ENCODE results near the gene GEMIN7. TPM values are rescaled to one million over a fixed set of nuclear protein-coding genes. Genes with fewer than 3 reads are reported as not detected.
A peak's percentile ranks its signal among the peaks of the same experiment; 100 is the strongest.

GEMIN7 gene
- total RNA-seq, 4 donors from 2014 or later, result 18.8 to 29.8 (median 20.5) TPM

DNA sequence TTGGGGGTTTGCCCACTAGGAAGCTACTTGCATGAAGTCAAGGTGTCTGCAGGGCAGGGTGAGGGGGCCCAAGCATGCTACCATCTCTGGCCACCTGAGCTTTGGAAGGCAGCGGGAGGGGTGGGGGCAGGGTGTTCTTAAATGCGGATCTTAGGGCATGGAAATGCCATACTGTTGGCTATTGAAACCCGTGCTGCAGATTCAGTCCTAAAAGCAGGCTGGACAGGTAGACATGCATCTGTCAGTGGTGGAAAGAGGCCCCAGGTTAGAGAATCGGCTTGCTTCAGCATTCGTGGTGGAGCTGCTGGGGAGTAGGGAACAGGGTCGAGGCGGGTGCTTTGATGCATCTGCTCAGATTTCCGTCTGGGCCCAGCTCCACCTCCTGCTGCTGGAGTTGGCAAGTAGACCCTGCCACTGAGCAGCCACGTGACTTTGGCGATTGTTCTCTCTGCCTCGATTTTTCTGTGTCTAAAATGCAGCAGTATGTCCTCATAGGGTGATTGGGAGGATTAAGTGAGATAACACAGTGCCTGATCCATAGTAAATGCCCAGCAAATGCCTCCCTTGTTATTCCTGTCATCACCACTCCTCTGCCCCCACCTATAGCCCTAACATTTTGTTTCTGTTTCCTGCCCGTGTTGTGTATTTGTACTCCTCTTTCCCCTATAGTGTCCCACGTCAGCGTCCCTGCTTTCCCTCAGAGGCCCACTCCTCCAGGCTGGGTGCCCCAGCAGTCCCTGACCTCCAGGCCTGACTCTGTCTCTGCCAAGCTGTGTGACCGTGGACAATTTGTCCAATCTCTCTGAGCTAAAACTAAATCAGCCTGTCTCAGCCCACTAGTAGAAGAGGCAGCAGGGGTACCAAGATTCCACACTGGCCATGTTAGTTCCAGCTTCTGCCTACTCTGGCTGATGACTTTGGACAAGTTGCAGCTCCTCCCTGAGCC lies 19.7 kb downstream of the GEMIN7 start:
- Histone ChIP-seq H3K27ac (peak overlapping the region; percentile 76), H3K9me3 (no peaks in the 10 kb centered on the region), H3K36me3 (no peaks in the 10 kb centered on the region), H3K4me1 (peaks cover 94% of the 10 kb centered on the region), H3K27me3 (no peaks in the 10 kb centered on the region), H3K4me3 (peak overlapping the region; percentile 6)
- no peak for DNase-seq (ENCODE audit: low spot score in 2 of 2)
- TF ChIP-seq EP300 (IDR thresholded peaks at IDR 0.05) (no peak), POLR2A (IDR thresholded peaks at IDR 0.05) (no peak), POLR2AphosphoS5 (IDR thresholded peaks at IDR 0.05) (no peak)
- TF ChIP-seq, protein P1, sequence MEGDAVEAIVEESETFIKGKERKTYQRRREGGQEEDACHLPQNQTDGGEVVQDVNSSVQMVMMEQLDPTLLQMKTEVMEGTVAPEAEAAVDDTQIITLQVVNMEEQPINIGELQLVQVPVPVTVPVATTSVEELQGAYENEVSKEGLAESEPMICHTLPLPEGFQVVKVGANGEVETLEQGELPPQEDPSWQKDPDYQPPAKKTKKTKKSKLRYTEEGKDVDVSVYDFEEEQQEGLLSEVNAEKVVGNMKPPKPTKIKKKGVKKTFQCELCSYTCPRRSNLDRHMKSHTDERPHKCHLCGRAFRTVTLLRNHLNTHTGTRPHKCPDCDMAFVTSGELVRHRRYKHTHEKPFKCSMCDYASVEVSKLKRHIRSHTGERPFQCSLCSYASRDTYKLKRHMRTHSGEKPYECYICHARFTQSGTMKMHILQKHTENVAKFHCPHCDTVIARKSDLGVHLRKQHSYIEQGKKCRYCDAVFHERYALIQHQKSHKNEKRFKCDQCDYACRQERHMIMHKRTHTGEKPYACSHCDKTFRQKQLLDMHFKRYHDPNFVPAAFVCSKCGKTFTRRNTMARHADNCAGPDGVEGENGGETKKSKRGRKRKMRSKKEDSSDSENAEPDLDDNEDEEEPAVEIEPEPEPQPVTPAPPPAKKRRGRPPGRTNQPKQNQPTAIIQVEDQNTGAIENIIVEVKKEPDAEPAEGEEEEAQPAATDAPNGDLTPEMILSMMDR (IDR thresholded peaks at IDR 0.05), result no peak
- 36% methylated on average over 15 of the region's 15 CpGs for WGBS

DNA sequence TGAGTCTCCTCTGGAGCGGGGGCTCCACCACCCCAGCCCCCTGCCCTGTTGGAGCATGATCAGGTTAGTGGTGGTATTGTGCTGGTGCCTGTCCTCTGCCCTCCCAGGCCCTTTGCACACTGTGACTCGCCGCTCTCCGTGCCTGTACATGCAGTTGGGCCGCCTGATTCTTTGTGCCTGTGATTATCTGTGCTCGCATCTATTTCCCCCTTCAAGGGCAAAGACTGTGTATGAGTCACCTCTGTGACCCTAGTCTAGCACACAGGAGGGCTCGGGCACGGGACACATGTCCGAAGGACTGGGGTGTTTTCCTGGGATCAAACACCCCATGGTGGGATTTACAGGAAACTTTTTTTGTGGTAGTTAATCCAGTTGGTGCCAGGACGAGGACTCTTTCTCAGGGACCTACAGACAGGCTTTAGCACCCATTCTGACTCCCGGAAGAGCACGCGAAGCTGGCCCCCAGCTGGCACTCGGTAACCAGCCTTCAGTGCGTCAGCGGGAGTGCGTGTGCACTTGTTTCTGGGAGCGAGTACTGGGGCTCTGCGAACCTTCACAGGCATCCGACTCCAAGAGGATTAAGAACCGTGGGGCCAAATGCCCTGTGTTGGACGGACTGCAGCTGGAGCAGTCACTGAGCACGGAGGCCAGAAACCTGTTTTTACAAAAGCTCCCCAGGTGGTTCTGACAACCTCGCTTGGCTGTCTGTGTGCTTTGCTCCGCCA lies 20.6 kb downstream of the GEMIN7 start:
- Histone ChIP-seq H3K27ac (peak overlapping the region; percentile 76), H3K27me3 (no peaks in the 10 kb centered on the region), H3K4me1 (peaks cover 94% of the 10 kb centered on the region), H3K36me3 (no peaks in the 10 kb centered on the region), H3K9me3 (no peaks in the 10 kb centered on the region), H3K4me3 (no peak overlapping the region)
- 74% methylated on average over 11 of the region's 25 CpGs for WGBS
- no peak for DNase-seq (ENCODE audit: low spot score in 2 of 2)
- TF ChIP-seq POLR2AphosphoS5 (IDR thresholded peaks at IDR 0.05), result no peak
- TF ChIP-seq, protein P1 (IDR thresholded peaks at IDR 0.05), result no peak
- no peak for TF ChIP-seq EP300 (IDR thresholded peaks at IDR 0.05)
- no peak for TF ChIP-seq POLR2A (IDR thresholded peaks at IDR 0.05)

GRCh38 chr19:45100201-45100600 lies 21.1 kb downstream of the GEMIN7 start:
- H3K27ac ChIP-seq, result peak overlapping the region; percentile 47
- no peaks in the 10 kb centered on the region for H3K27me3 ChIP-seq
- 74% methylated on average over 3 of the region's 3 CpGs for WGBS
- no peaks in the 10 kb centered on the region for H3K9me3 ChIP-seq
- no peak for TF ChIP-seq POLR2AphosphoS5 (IDR thresholded peaks at IDR 0.05)
- TF ChIP-seq, protein P1 (IDR thresholded peaks at IDR 0.05), result no peak
- TF ChIP-seq EP300 (IDR thresholded peaks at IDR 0.05), result no peak
- TF ChIP-seq POLR2A (IDR thresholded peaks at IDR 0.05), result no peak
- no peak for DNase-seq (ENCODE audit: low spot score in 2 of 2)
- H3K36me3 ChIP-seq, result no peaks in the 10 kb centered on the region
- H3K4me1 ChIP-seq, result peaks cover 90% of the 10 kb centered on the region
- no peak overlapping the region for H3K4me3 ChIP-seq

DNA sequence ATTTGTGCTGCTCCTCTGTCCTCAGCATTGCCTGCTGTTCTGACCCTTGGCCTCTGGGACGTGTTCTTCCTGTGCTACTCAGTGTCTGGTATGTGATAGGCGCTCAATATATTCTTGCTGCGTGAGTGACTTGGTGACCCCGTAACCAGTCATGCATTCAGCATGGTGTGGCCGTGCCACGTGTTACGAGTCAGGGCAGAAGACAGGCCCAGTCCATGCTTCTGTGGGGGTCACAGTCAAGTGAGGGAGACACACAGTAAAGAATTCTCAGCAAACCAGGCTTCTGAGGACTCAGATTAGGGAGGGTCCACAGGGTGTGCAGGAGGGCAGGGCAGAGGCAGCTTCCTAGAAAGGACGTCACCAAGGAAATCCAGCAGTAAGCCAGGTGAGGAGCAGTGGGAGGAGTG lies 21.8 kb downstream of the GEMIN7 start:
- Histone ChIP-seq H3K4me3 (no peak overlapping the region), H3K36me3 (no peaks in the 10 kb centered on the region), H3K27ac (peak overlapping the region; percentile 47), H3K9me3 (no peaks in the 10 kb centered on the region), H3K4me1 (peaks cover 84% of the 10 kb centered on the region), H3K27me3 (no peaks in the 10 kb centered on the region)
- TF ChIP-seq POLR2A (IDR thresholded peaks at IDR 0.05), result no peak
- no peak for TF ChIP-seq EP300 (IDR thresholded peaks at IDR 0.05)
- TF ChIP-seq, protein P1 (IDR thresholded peaks at IDR 0.05), result no peak
- TF ChIP-seq POLR2AphosphoS5 (IDR thresholded peaks at IDR 0.05), result no peak
- 68% methylated on average over 7 of the region's 8 CpGs for WGBS
- DNase-seq (ENCODE audit: low spot score in 2 of 2), result no peak

- no peak overlapping the region for H3K27ac ChIP-seq
- TF ChIP-seq, protein P1 (IDR thresholded peaks at IDR 0.05), result no peak
- TF ChIP-seq POLR2A (IDR thresholded peaks at IDR 0.05) (no peak), EP300 (IDR thresholded peaks at IDR 0.05) (no peak), POLR2AphosphoS5 (IDR thresholded peaks at IDR 0.05) (no peak)
- no peaks in the 10 kb centered on the region for H3K27me3 ChIP-seq
- no peak overlapping the region for H3K4me3 ChIP-seq
- peaks cover 75% of the 10 kb centered on the region for H3K4me1 ChIP-seq
- no peaks in the 10 kb centered on the region for H3K9me3 ChIP-seq
- WGBS, result 59% methylated on average over 8 of the region's 8 CpGs
- no peak for DNase-seq (ENCODE audit: low spot score in 2 of 2)
- H3K36me3 ChIP-seq, result no peaks in the 10 kb centered on the region
Observed at GRCh38 chr19:45101806-45102205, 22.7 kb downstream of the GEMIN7 start.

Measured in suprapubic skin (tissue), 4 donors.